SKM-1 (cell line): ENCODE data around the gene SLC4A11.
"Not testable (repeated sequence)": the region's sequence is repeated elsewhere in the genome, so short reads cannot be mapped to it uniquely, and the experiment has no call there.

Source experiments
- DNase-seq: peaks from one replicate; lab custom pipeline; 2025; ENCODE audit not compliant: unreplicated experiment; lab: John Stamatoyannopoulos, UW

Gene SLC4A11

DNA sequence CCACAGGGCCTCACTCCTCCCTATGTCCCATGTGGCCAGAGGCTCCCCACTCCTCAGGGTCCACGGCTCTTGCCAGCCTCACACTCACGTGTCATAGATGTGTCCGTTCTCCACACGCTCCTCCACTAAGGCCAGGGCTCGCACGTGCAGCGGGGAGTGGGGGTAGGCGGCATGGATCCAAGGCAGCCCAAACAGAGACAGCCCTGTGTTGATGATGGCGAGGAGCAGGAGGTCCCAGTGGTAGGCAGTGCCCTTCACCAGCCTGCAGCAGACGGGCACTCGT, 10.3 kb downstream of the SLC4A11 start:
- no peak for DNase-seq

GRCh38 chr20:3227936-3228749, 10.8 kb downstream of the SLC4A11 start:
- DNase-seq = no peak

GRCh38 chr20:3227506-3227905, 11.5 kb downstream of the SLC4A11 start:
- DNase-seq = no peak

- DNase-seq = no peak
Observed at GRCh38 chr20:3226864-3227263, 12.1 kb downstream of the SLC4A11 start.

GRCh38 chr20:3226093-3226492, 12.9 kb downstream of the SLC4A11 start:
- DNase-seq = no peak

DNA sequence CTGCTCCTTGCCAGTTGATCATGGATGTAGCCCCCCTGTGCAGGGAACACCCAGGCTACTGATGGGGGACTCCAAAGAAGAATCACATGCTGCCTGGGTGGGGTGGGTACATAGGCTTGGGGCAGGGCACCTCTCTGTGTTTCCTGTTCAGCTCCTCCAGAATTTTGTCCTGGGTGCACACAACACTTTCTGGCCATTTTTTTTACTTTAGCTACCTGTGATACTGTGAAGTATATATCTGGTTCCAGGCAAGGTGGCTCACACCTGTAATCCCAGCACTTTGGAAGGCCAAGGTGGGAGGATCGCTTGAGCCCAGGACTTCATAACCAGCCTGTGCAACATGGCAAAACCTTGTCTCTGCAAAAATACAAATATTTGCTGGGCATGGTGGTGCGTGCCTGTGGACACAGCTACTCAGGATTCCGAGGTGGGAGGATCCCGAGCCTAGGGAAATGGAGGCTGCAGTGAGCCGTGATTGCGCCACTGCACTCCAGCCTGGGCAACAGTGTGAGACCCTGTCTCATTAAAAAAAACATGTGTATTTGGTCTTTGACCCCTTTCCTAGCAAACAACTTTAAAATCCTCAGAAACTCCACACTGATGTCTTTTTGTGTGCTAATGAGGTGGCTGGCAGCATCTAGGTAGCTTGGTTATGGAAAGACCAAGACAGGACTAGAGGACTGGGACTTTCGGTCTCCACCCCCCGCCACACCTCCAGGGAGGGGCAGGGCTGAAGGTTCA, 14.1 kb downstream of the SLC4A11 start:
- no peak for DNase-seq

DNA sequence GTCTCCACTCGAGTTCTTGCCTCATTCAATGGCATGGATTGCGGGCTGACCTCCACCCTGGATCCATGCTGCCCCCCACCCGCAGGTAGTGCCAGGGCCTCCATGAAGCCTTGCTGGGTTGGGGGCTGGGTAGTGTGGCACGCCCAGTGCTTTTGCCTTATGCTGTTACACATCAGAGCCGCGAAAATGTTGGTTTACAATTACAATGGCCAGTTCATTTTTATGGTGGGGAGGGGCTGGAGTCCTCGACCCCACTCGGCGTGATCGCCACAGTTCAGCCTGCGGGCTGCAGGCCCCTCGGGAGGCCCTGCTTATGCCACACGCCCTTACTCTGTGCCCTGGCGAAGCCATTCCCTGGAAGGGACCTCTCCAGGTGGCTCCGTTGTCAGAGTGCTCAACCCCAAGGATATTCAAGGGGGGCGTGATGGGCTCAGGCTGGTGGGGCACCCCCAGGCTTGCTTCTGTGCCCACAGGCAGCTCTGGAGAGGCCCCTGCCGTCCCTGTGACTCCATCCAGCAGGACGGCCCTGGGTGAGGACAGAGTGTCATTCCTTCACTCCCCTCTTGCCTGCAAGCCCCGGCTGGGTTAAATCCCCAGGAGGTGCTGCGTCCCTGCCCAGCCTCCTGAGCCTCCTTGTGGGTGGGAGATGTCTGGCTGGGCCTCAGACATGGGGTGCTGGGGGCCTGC, 14.9 kb downstream of the SLC4A11 start:
- no peak for DNase-seq

DNA sequence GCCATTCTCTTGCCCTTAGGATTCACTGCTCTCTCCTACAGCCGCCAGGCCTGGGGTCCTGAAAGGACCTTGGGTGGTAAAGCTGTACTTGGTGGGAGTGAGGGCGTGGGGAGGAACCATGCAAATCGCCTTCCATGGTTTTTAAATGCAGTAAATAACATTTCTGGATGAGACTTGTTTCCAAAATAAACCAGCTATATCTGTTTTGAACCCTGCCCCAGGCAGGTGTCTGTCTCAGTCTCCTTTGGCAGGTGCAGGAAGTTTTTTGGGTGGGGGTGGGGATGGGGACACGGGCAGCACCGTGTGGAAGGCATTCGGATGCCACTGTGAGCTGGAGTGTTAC, 15.4 kb downstream of the SLC4A11 start:
- no peak for DNase-seq

- no peak for DNase-seq
Observed at GRCh38 chr20:3222635-3223600, 16.1 kb downstream of the SLC4A11 start.

DNA sequence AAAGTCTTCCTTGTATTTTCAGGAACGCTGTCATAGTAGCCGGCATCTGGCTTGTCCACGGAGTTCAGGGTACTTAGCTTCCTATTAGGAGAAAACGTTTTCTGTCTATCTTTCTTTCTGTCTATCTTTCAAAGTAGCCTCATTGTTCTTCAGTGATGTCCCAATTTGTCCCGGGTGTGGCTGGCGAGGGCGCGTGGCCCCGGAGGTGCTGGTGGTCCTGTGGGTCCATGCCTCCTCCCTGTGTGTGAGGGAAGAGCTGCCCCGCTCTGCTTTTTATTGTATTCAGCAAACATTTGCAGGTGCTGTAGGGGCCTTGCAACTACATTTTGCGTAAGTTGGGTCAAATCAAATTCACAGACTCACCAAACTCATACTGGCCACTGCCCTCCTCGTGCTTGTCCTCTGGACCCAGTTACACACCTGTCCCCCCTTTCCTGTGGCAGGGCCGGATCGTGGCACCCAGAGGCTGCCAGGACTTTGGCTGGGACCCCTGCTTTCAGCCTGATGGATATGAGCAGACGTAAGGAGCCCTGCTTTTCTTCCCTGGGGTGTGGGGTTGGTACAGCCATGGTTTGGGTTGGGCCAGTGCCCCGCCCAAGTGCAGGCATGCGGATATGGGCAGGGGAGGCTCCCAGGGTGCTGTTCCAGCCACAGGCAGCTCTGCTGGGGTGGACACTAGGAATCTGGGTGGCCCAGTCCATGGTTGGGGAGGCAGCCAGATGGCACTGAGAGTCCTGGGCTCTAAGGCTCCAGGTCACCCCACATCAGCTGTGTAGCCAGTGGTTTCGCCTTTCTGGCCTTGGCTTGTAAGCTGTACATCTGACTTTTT, 17.4 kb downstream of the SLC4A11 start:
- DNase-seq = no peak

DNA sequence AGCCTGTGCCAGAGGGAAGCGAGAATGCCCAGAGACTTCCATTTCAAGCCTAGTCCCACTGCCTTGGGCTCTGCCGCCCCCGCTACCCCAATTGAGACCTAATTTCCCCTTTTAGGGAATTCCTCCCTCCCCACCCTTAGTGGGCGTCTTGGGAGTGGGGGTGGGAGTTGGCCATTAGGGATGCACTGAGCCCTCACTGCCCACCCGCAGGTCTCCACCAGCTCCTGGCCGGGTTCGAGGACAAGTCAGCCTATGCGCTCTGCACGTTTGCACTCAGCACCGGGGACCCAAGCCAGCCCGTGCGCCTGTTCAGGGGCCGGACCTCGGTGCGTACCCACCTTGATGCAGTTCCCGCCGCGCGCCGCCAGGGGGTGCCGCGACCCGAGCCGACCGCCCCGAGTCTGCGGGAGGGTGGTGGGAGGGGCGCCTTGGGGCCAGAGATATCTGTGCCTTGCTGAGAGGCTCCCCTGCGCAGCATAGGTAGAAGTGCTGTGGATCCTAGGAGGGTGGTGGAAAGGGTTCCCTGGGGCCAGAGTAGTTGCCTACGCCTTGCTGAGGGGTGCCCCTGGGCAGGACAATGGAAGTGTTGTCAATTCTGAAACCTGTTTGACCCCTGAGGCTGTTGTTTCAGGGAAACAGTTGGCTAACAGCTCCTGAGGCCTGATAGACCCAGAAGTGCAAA, 20.5 kb downstream of the SLC4A11 start:
- DNase-seq = no peak

GRCh38 chr20:3215359-3215917, 23.6 kb downstream of the SLC4A11 start:
- DNase-seq = not testable (repeated sequence)

DNA sequence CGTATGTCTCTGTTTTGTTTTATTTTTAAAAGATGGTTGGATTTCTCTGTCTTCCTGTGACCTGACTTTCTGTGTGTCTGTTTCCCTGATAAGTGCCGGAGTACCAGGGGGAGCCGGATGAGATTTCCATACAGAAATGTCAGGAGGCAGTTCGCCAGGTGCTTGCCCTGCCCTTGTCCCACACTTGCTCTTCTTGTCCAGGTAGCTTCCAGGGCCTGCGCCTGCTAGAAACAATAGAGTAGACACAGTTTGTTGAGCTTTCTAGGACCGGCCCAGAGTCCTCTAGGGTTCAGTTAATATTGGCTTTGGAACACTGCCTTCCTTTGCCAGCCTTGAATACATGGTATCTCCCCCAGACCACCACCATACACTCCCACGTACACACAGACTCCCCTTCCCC, 25.8 kb downstream of the SLC4A11 start:
- DNase-seq = no peak

GRCh38 chr20:3210346-3210745, 28.6 kb downstream of the SLC4A11 start:
- no peak for DNase-seq

DNA sequence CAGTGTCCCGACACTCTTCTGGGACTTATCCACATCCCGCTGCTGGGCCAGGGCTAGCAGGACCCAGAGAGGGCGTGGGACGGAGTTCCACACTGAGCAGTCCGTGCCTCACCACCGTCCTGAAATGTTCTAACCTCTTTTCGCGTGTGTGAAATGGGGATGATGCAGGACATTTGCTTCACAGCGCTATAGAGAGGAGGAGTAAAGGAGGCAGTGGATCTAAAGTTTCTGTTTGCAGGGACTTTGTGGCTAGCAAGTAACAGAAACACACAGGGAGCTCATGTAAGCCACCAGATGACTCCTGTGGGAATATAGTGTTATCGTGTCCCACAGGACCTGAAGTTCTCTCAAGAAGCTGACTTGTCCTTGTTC, 29.1 kb downstream of the SLC4A11 start:
- no peak for DNase-seq

DNA sequence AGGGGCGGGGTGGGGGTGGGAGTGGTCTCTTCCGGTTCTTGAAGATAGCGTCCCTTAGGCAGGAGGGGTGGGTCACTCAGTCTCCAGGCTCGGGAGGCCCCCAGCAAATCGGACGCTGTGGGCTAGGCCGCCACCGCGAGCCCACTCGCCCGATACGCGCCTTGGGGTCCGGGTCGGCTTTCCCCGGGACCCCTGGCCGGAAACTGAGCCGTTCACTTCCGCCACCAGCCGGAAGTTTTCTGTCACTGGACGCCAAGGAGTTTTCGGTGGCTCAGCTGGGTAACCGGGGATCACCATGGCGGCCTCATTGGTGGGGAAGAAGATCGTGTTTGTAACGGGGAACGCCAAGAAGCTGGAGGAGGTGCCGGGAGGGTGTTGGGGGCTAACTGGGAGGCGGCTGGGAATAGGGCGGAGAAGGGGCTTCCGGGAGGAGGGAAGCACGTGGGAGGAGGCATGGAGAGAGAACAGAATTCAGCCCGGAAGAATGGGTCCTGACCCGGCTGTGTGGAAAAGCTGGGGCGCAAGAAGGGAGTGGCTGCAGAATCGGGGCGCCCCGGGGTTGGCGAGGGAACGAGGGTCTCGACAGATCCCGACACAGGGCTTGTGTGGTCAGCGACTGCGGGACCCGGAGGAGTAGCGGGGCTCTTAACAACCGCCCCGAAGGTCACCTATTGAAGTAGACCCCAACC, 29.6 kb downstream of the SLC4A11 start, which contains the start of gene ITPA:
Gene ITPA (plus strand): TSS at position 242 of the 689 bp plus-strand sequence. CDS start 54 bp downstream, at position 296.
- peak; percentile 6 for DNase-seq

DNA sequence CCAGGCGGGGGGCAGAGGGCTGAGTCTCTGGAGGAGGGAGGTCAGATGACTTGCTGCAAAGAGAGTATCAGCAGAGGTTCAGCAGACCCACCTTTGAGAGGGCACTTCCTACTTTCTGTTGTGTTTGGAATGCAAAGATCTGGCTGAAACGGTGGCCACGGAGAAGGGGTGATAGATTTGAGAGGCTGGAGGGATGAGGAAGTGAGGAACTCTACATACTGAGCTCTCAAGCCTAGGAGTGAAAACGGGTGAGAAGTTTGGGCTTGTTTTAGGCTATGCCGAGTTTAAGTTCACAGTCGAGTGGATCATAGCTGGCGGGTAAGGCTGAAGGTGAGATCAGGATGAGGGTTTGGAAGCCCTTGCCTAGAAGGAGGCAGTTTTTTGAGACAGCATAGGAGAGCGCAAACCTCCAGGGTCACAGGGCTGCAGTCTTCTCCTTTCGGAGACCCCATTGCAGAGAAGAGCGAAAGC, 30.2 kb downstream of the SLC4A11 start:
- DNase-seq = no peak

DNA sequence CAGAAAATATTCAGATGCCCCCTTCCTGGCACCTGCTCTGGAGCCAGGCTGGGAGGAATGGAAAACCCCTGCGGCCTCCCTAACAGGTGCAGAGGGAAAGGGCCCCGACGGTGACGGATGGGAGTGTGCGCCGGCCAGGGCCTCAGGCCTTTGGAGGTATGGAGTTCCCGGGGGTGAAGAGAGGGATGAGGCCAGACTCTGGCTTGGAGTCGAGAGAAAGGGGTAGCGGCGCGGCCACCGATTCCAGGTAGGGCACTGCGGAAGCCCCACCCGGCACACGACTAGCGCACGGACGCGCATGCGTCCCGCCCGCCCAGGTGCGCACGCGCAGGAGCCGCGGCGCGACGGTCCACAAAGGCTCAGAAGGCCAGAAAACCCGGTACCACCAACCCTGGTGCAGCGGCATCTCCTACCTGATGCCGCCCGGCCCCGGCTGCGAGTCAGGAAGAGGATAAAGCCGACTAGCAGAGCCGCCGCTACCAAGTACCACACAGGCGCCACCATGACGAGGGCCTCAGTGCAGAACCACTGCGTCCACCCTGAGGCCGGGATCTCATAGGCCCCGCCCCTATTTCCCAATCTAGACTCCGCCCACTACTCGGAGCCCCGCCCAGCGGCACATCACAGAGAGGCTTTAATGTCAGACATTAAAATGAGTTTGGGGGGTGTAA, 34.7 kb downstream of the SLC4A11 start, which contains the start of gene DDRGK1:
Gene DDRGK1 (minus strand): TSS at position 559 of the 671 bp plus-strand sequence. CDS start 55 bp downstream, at position 504.
- peak; percentile 31 for DNase-seq
